Limb (tissue), 2 donors: ENCODE measurements around the gene SUSD5.
"Not testable (repeated sequence)": the region's sequence is repeated elsewhere in the genome, so short reads cannot be mapped to it uniquely, and the experiment has no call there.

Source experiments
- DNase-seq, 2 donors: peaks; one replicate each; pipeline ENCODE4 v3.0.0-alpha.2; 2016; ENCODE audit errors: extremely low spot score in 2 of 2

Gene SUSD5

GRCh38 chr3:33196538-33196937 lies 22.1 kb downstream of the SUSD5 start:
- no peak for DNase-seq

- DNase-seq, result no peak
Measured at GRCh38 chr3:33194303-33194702, 24.3 kb downstream of the SUSD5 start.

GRCh38 chr3:33187368-33187634 lies 31.3 kb downstream of the SUSD5 start:
- no peak for DNase-seq

GRCh38 chr3:33186524-33187367 lies 31.9 kb downstream of the SUSD5 start:
- DNase-seq, result no peak

- no peak for DNase-seq
Measured at GRCh38 chr3:33184863-33185262, 33.7 kb downstream of the SUSD5 start.

- DNase-seq, result not testable (repeated sequence)
Measured at GRCh38 chr3:33181641-33182040, 37.0 kb downstream of the SUSD5 start.

GRCh38 chr3:33181229-33181628 lies 37.4 kb downstream of the SUSD5 start:
- DNase-seq, result no peak

- no peak for DNase-seq
Measured at GRCh38 chr3:33179132-33179531, 39.5 kb downstream of the SUSD5 start.

- DNase-seq, result no peak
Measured at GRCh38 chr3:33174711-33175414, 43.7 kb downstream of the SUSD5 start.

- no peak for DNase-seq
Measured at GRCh38 chr3:33174095-33174494, 44.5 kb downstream of the SUSD5 start.

GRCh38 chr3:33173672-33174071 lies 44.9 kb downstream of the SUSD5 start:
- DNase-seq, result no peak

GRCh38 chr3:33173103-33173502 lies 45.5 kb downstream of the SUSD5 start:
- DNase-seq, result no peak

- no peak for DNase-seq
Measured at GRCh38 chr3:33171580-33171979, 47.0 kb downstream of the SUSD5 start.

GRCh38 chr3:33170531-33170930 lies 48.1 kb downstream of the SUSD5 start:
- no peak for DNase-seq

GRCh38 chr3:33167716-33168336 lies 50.8 kb downstream of the SUSD5 start:
- DNase-seq, result no peak

GRCh38 chr3:33167284-33167683 lies 51.3 kb downstream of the SUSD5 start:
- DNase-seq, result no peak

- DNase-seq, result no peak
Measured at GRCh38 chr3:33166095-33166494, 52.5 kb downstream of the SUSD5 start.

- no peak for DNase-seq
Measured at GRCh38 chr3:33165372-33165771, 53.2 kb downstream of the SUSD5 start.

GRCh38 chr3:33162621-33163020 lies 56.0 kb downstream of the SUSD5 start:
- DNase-seq, result not testable (repeated sequence)

- DNase-seq, result no peak
Measured at GRCh38 chr3:33159981-33160380, 58.6 kb downstream of the SUSD5 start.

GRCh38 chr3:33159234-33159633 lies 59.4 kb downstream of the SUSD5 start:
- no peak for DNase-seq

GRCh38 chr3:33155301-33155700 lies 63.3 kb downstream of the SUSD5 start:
- no peak for DNase-seq

GRCh38 chr3:33153782-33154181 lies 64.8 kb downstream of the SUSD5 start:
- DNase-seq, result no peak
